ENCODE measurements around the gene MMAB. TPM values are rescaled to one million over a fixed set of nuclear protein-coding genes. Genes with fewer than 3 reads are reported as not detected.

Gene MMAB
- total RNA-seq, 1 experiment from 2014 or later, result 83.0 TPM

GRCh38 chr12:109551108-109551507, 22.2 kb downstream of the MMAB start:
- no peak overlapping the region for H3K4me2 ChIP-seq (ENCODE audit: low read length)
- no peak for DNase-seq
- TF ChIP-seq EZH2 (IDR thresholded peaks at IDR 0.05; ENCODE audit: low read length, unreplicated experiment) (no peak), CTCF (conservative IDR thresholded peaks at IDR 0.05; ENCODE audit: low read depth, low read length) (no peak), EZH2phosphoT487 (IDR thresholded peaks at IDR 0.05; ENCODE audit: borderline replicate concordance, low read length) (no peak)
- H3K4me3 ChIP-seq (ENCODE audit: low read length), result no peak overlapping the region
- POLR2A ChIA-PET (ENCODE audit: unreplicated experiment), result interaction anchor here (0.8 kb wide), 1 partner anchor 22 kb away, joined by 3 read pairs; the partner anchor contains the start of genes MMAB and MVK
- intact Hi-C loops (cut with micrococcal nuclease), result no loop called here
- peaks cover 11% of the 10 kb centered on the region for H3K4me1 ChIP-seq (ENCODE audit: insufficient read depth, low read length)
- no peaks in the 10 kb centered on the region for H4K20me1 ChIP-seq (ENCODE audit: low read length)
- no peaks in the 10 kb centered on the region for H3K9me2 ChIP-seq (replicated peaks; ENCODE audit: low read length)
- no peaks in the 10 kb centered on the region for H3K27me3 ChIP-seq (ENCODE audit: low read length)
- no peak overlapping the region for H2AFZ ChIP-seq (ENCODE audit: low read length)
- no TSS peak for BruUV-seq (replicated peaks)
- CTCF ChIA-PET, result no interaction called here
- H3K9me3 ChIP-seq (ENCODE audit: low read length), result no peaks in the 10 kb centered on the region
- H3K9ac ChIP-seq (ENCODE audit: low read length), result no peak overlapping the region
- no peaks in the 10 kb centered on the region for H3F3A ChIP-seq (ENCODE audit: low read length, unreplicated experiment)
- no peaks in the 10 kb centered on the region for H3K79me2 ChIP-seq (ENCODE audit: low read length)
- H3K27ac ChIP-seq (ENCODE audit: low read length), result no peak overlapping the region
- H3K36me3 ChIP-seq (ENCODE audit: low read depth, low read length), result no peaks in the 10 kb centered on the region
- no peak for ATAC-seq

- no peaks in the 10 kb centered on the region for H3K79me2 ChIP-seq (ENCODE audit: low read length)
- H3K4me1 ChIP-seq (ENCODE audit: insufficient read depth, low read length), result peaks cover 19% of the 10 kb centered on the region
- no peaks in the 10 kb centered on the region for H3K9me2 ChIP-seq (replicated peaks; ENCODE audit: low read length)
- H3K36me3 ChIP-seq (ENCODE audit: low read depth, low read length), result no peaks in the 10 kb centered on the region
- ATAC-seq (no peak), DNase-seq (no peak)
- no peak overlapping the region for H3K4me2 ChIP-seq (ENCODE audit: low read length)
- no TSS peak for BruUV-seq (replicated peaks)
- intact Hi-C loops (cut with micrococcal nuclease), result no loop called here
- no peaks in the 10 kb centered on the region for H3K27me3 ChIP-seq (ENCODE audit: low read length)
- no peaks in the 10 kb centered on the region for H4K20me1 ChIP-seq (ENCODE audit: low read length)
- ChIA-PET CTCF (no interaction called here), POLR2A (ENCODE audit: unreplicated experiment) (no interaction called here)
- H3K9me3 ChIP-seq (ENCODE audit: low read length), result no peaks in the 10 kb centered on the region
- no peak overlapping the region for H3K27ac ChIP-seq (ENCODE audit: low read length)
- H3F3A ChIP-seq (ENCODE audit: low read length, unreplicated experiment), result no peaks in the 10 kb centered on the region
- no peak overlapping the region for H2AFZ ChIP-seq (ENCODE audit: low read length)
- no peak for TF ChIP-seq EZH2phosphoT487 (IDR thresholded peaks at IDR 0.05; ENCODE audit: borderline replicate concordance, low read length)
- no peak for TF ChIP-seq CTCF (conservative IDR thresholded peaks at IDR 0.05; ENCODE audit: low read depth, low read length)
- TF ChIP-seq EZH2 (IDR thresholded peaks at IDR 0.05; ENCODE audit: low read length, unreplicated experiment), result no peak
- H3K9ac ChIP-seq (ENCODE audit: low read length), result no peak overlapping the region
- no peak overlapping the region for H3K4me3 ChIP-seq (ENCODE audit: low read length)
Measured at GRCh38 chr12:109550281-109550680, 23.0 kb downstream of the MMAB start.

GRCh38 chr12:109549613-109550270, 23.6 kb downstream of the MMAB start:
- H3K9me2 ChIP-seq (replicated peaks; ENCODE audit: low read length), result no peaks in the 10 kb centered on the region
- no peaks in the 10 kb centered on the region for H3K79me2 ChIP-seq (ENCODE audit: low read length)
- H3F3A ChIP-seq (ENCODE audit: low read length, unreplicated experiment), result no peaks in the 10 kb centered on the region
- no peak overlapping the region for H2AFZ ChIP-seq (ENCODE audit: low read length)
- ChIA-PET CTCF (no interaction called here), POLR2A (ENCODE audit: unreplicated experiment) (no interaction called here)
- no peaks in the 10 kb centered on the region for H3K9me3 ChIP-seq (ENCODE audit: low read length)
- H3K4me3 ChIP-seq (ENCODE audit: low read length), result no peak overlapping the region
- intact Hi-C loops (cut with micrococcal nuclease), result no loop called here
- H4K20me1 ChIP-seq (ENCODE audit: low read length), result no peaks in the 10 kb centered on the region
- no peaks in the 10 kb centered on the region for H3K36me3 ChIP-seq (ENCODE audit: low read depth, low read length)
- H3K4me2 ChIP-seq (ENCODE audit: low read length), result no peak overlapping the region
- H3K9ac ChIP-seq (ENCODE audit: low read length), result no peak overlapping the region
- DNase-seq, result no peak
- peaks cover 25% of the 10 kb centered on the region for H3K4me1 ChIP-seq (ENCODE audit: insufficient read depth, low read length)
- no peaks in the 10 kb centered on the region for H3K27me3 ChIP-seq (ENCODE audit: low read length)
- ATAC-seq, result no peak
- no peak overlapping the region for H3K27ac ChIP-seq (ENCODE audit: low read length)
- BruUV-seq (replicated peaks), result no TSS peak
- TF ChIP-seq EZH2 (IDR thresholded peaks at IDR 0.05; ENCODE audit: low read length, unreplicated experiment) (no peak), EZH2phosphoT487 (IDR thresholded peaks at IDR 0.05; ENCODE audit: borderline replicate concordance, low read length) (no peak), CTCF (conservative IDR thresholded peaks at IDR 0.05; ENCODE audit: low read depth, low read length) (no peak)
